ENCODE measurements around the gene HDLBP. TPM values are rescaled to one million over a fixed set of nuclear protein-coding genes. Genes with fewer than 3 reads are reported as not detected.

The HDLBP gene
- total RNA-seq, 1 donor from 2014 or later: 922 TPM

DNA sequence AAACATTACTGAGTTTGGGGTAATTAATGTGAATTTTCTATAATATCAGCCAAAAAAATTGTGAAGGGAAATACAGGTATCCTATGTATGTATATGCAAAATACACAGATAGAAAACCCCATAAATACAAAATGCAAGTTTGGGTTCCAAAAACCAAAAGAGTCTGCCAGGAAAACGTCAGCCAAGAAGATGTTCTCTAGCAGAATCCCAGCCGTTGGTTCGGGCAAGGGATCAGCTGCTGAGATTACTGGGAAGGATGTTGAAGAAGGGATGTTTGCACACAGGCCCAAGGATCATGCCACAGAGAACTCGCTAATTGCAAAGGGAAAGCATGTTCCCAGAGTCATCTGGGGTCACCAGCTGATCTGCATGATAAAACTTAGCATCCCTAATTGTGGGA is 136.5 kb downstream of the HDLBP start:
- no peak for FAIRE-seq
- no peaks in the 10 kb centered on the region for H3K27me3 Mint-ChIP-seq (ENCODE audit: low read depth, unreplicated experiment)
- no peaks in the 10 kb centered on the region for H3K27me3 ChIP-seq (ENCODE audit: insufficient read depth, low read length)
- no peaks in the 10 kb centered on the region for H3K9me3 ChIP-seq (ENCODE audit: insufficient read depth, low read depth, low read length)
- H3K4me1 ChIP-seq (ENCODE audit: insufficient read depth, low read length): no peaks in the 10 kb centered on the region
- DNase-seq (ENCODE audit: low read depth): no peak
- H3K79me2 ChIP-seq (ENCODE audit: insufficient read depth, low read length): no peaks in the 10 kb centered on the region
- no peak overlapping the region for H2AFZ ChIP-seq (ENCODE audit: low read depth, low read length)
- no peak overlapping the region for H3K4me3 ChIP-seq (ENCODE audit: insufficient read depth, low read depth, low read length)
- no peaks in the 10 kb centered on the region for H3K4me1 Mint-ChIP-seq (ENCODE audit: low read depth, unreplicated experiment)
- no peak overlapping the region for H3K27ac Mint-ChIP-seq (ENCODE audit: unreplicated experiment)
- no peaks in the 10 kb centered on the region for H3K9me3 Mint-ChIP-seq (ENCODE audit: unreplicated experiment)
- no peak overlapping the region for H3K4me2 ChIP-seq (ENCODE audit: low read length)
- H3K36me3 ChIP-seq (ENCODE audit: insufficient read depth, low read length): peaks cover 4% of the 10 kb centered on the region
- H3K27ac ChIP-seq (ENCODE audit: low read depth, low read length): no peak overlapping the region
- H3K9ac ChIP-seq (ENCODE audit: low read length): no peak overlapping the region
- TF ChIP-seq EZH2 (IDR thresholded peaks at IDR 0.05; ENCODE audit: insufficient read depth, low read length): no peak
- TF ChIP-seq, protein P1, sequence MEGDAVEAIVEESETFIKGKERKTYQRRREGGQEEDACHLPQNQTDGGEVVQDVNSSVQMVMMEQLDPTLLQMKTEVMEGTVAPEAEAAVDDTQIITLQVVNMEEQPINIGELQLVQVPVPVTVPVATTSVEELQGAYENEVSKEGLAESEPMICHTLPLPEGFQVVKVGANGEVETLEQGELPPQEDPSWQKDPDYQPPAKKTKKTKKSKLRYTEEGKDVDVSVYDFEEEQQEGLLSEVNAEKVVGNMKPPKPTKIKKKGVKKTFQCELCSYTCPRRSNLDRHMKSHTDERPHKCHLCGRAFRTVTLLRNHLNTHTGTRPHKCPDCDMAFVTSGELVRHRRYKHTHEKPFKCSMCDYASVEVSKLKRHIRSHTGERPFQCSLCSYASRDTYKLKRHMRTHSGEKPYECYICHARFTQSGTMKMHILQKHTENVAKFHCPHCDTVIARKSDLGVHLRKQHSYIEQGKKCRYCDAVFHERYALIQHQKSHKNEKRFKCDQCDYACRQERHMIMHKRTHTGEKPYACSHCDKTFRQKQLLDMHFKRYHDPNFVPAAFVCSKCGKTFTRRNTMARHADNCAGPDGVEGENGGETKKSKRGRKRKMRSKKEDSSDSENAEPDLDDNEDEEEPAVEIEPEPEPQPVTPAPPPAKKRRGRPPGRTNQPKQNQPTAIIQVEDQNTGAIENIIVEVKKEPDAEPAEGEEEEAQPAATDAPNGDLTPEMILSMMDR (IDR thresholded peaks at IDR 0.05; ENCODE audit: insufficient read depth, low read depth, low read length): no peak
- H3K4me3 Mint-ChIP-seq (ENCODE audit: unreplicated experiment): no peak overlapping the region
- peaks cover 19% of the 10 kb centered on the region for H3K36me3 Mint-ChIP-seq (ENCODE audit: low read depth, unreplicated experiment)
- no peaks in the 10 kb centered on the region for H4K20me1 ChIP-seq (ENCODE audit: insufficient read depth, low read length)

DNA sequence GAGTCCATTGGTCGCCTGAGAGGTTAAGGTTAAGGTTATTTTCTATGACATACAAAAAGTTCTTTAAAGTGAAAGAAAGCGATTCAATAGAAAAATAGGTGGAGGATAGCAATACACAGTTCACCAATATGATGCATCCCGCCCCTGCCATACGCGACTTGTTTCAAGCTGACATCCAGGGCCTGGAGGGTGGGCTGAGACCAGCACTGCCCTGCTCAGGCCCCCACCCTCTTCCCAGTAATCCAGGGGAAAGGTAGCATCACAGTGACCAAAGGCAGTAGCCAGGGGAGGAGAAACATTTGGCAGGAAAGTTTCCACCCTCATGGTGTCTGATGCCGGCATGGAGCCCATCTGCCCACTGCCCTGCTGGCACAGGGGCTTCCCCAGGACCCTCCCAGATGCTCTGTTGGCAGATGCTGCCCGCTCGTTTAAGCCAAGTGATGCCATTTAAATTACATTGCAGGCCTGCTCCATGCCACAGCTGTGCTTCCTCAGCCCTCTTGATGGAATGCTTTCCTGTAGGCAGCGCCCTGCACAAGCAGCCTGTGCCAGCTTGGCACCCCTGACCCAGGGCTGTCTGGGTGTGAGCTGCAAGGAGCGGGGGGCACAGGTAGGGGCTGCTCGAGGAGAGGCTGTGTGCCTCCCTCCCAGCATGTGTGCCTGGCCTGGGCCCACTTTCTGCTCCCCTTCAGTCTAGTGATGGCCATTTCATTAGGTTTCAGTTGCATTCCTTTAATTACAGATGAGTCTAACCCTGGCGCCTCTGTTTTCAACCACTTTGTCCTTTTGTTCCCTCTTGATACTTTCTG is 137.7 kb downstream of the HDLBP start:
- DNase-seq (ENCODE audit: low read depth) (no peak), FAIRE-seq (no peak)
- Mint-ChIP-seq H3K4me3 (ENCODE audit: unreplicated experiment) (no peak overlapping the region), H3K36me3 (ENCODE audit: low read depth, unreplicated experiment) (peaks cover 16% of the 10 kb centered on the region), H3K27me3 (ENCODE audit: low read depth, unreplicated experiment) (no peaks in the 10 kb centered on the region), H3K9me3 (ENCODE audit: unreplicated experiment) (no peaks in the 10 kb centered on the region), H3K4me1 (ENCODE audit: low read depth, unreplicated experiment) (no peaks in the 10 kb centered on the region), H3K27ac (ENCODE audit: unreplicated experiment) (no peak overlapping the region)
- no peak overlapping the region for H2AFZ ChIP-seq (ENCODE audit: low read depth, low read length)
- H3K4me1 ChIP-seq (ENCODE audit: insufficient read depth, low read length): no peaks in the 10 kb centered on the region
- H3K9ac ChIP-seq (ENCODE audit: low read length): no peak overlapping the region
- no peaks in the 10 kb centered on the region for H3K79me2 ChIP-seq (ENCODE audit: insufficient read depth, low read length)
- H3K4me3 ChIP-seq (ENCODE audit: insufficient read depth, low read depth, low read length): no peak overlapping the region
- H3K27me3 ChIP-seq (ENCODE audit: insufficient read depth, low read length): no peaks in the 10 kb centered on the region
- TF ChIP-seq, protein P1 (IDR thresholded peaks at IDR 0.05; ENCODE audit: insufficient read depth, low read depth, low read length): no peak
- no peak for TF ChIP-seq EZH2 (IDR thresholded peaks at IDR 0.05; ENCODE audit: insufficient read depth, low read length)
- H3K36me3 ChIP-seq (ENCODE audit: insufficient read depth, low read length): peaks cover 4% of the 10 kb centered on the region
- no peak overlapping the region for H3K4me2 ChIP-seq (ENCODE audit: low read length)
- no peaks in the 10 kb centered on the region for H4K20me1 ChIP-seq (ENCODE audit: insufficient read depth, low read length)
- no peaks in the 10 kb centered on the region for H3K9me3 ChIP-seq (ENCODE audit: insufficient read depth, low read depth, low read length)
- H3K27ac ChIP-seq (ENCODE audit: low read depth, low read length): no peak overlapping the region

Other genes with a start within 250 kb of the HDLBP start
- gene MTERF4, start 213.4 kb downstream of the HDLBP start, total RNA-seq: 23.6 and 26.3 TPM in 2 replicates
- 4.2 and 8.0 TPM in 2 replicates for gene PASK, start 166.2 kb downstream of the HDLBP start, total RNA-seq
- gene PPP1R7, start 165.2 kb downstream of the HDLBP start, total RNA-seq: 51.4 and 53.4 TPM in 2 replicates
- 5.8 and 7.1 TPM in 2 replicates for gene ANO7, start 127.0 kb downstream of the HDLBP start, total RNA-seq
- 544 and 552 TPM in 2 replicates for gene SEPTIN2, start 253 bp upstream of the HDLBP start, total RNA-seq
- 60.8 and 65.0 TPM in 2 replicates for gene FARP2, start 40.6 kb upstream of the HDLBP start, total RNA-seq
- 185 and 211 TPM in 2 replicates for gene STK25, start 192.9 kb upstream of the HDLBP start, total RNA-seq
- gene BOK, start 243.1 kb upstream of the HDLBP start, total RNA-seq: 64.2 and 64.9 TPM in 2 replicates

Measured in astrocyte (in vitro differentiated cells and primary cell).